T-helper 1 cell (primary cell): ENCODE measurements around the gene MNAT1.
A peak's percentile ranks its signal among the peaks of the same experiment; 100 is the strongest.

Source experiments
- DNase-seq, 5 donors: peaks; one replicate each; pipeline ENCODE4 v3.0.0-alpha.2; 2012 to 2020

Gene MNAT1

DNA sequence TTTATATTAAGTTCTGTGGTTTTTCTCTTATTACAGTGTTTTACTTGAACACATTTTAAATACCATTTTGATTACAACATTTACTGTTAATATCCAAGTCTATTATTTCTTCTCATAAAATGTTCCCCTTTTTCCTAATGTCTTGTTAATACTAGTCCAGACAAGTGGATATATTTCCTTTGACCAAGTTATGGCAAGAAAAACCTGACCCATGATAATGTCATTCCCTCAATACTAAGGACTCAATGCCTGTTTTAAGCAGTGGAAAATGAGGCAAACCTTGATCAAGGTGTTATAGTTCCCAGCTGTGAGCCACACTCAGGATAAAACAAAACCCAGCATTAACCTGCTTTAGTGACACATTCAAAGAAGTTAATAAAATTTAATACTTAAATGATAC lies 234.1 kb downstream of the MNAT1 start:
- DNase-seq: no peak

DNA sequence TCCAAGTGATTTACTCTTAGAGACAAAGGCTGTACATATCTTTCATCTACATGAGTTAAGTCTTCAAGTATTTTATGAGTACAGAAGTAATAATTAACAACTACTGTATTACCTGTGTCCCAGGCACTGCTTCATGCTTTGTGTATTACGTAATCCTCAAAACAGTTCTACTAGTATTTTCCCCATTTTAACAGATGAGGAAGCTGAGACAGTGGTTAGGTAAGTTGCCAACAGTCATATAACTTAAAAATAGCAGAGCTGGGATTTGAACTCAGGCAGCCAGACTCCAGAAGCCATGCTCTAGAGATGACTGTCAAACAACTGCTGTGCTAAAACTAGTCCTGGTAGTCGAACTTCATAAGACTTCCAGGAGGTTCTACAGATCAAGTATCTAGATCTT lies 235.6 kb downstream of the MNAT1 start:
- DNase-seq: no peak

DNA sequence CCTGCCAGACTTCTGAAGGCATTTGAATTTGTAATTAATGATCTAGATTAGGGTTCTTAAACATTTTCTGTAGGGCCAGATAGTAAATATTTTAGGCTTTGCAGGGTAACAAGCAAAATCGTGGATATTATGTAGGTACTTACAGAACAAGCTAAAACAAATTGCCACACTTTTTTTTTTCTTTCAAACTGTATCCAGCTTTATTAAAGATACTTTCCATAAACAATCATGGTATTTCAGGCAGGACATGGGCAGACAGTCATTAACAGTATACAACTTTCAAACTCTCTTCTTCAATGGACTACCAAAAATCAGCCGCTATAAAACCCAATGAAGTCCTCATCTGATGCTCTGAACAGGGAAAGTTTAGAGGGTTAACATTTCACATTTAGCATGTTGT lies 236.7 kb downstream of the MNAT1 start:
- DNase-seq: no peak

DNA sequence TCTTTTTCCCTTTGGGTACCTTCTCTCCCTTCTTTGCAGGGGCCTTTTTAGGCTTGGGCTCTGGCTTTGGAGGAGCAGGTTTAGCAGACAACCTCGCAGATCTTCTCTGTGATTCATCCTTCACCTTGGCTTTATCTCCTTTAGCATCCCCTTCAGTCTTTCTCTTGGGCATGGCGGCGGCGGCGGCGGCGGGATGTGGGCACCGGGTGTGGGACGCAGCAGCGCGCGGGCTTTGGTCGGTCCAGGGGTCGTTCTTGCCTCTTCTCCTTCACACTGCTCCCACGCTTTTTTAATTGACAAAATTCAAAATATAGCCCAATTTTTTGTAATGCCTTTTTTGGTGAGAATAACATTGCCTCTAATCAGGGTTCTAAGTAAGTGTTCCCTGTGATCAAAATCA lies 237.7 kb downstream of the MNAT1 start:
- DNase-seq: no peak

DNA sequence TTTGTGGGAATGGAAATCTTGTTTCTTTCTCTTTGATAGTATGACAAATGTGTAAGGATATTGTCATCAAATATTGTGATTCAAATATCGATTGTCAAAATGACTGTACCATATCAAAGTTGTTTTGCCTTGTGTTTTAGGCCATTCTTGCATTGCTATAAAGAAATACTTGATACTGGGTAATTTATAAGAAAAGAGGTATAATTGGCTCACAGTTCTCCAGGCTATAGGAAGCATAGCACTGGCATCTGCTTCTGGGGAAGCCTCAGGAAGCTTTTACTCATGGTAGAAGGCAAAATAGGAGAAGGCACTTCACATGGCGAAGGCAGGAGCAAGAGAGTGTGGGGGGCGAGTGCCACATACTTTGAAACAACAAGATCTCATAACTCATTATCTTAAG lies 238.5 kb downstream of the MNAT1 start:
- DNase-seq: no peak

DNA sequence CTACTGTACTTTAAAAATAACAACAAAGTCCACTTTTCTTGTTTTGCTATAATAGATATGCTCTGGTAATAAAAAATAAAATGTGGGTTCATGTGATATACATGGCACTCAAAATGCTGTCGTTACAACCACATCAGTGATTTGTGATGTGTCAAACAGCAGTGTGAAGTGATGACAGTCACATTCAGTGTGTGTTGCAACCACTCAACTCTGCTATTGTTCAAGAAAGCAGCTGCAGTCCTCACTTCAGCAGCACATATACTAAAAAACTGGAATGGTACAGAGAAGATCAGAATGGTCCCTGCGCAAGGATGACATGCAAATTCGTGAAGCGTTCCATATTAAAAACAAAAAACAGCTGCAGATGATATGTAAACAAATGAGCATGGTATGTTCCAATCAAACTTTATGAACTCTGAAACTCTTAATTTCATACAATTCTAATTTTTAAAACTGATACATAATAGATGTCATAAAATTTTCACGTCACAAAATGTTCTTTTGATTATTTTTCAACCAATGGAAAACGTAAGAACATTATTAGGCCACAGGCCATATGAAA lies 239.6 kb downstream of the MNAT1 start:
- no peak for DNase-seq

DNA sequence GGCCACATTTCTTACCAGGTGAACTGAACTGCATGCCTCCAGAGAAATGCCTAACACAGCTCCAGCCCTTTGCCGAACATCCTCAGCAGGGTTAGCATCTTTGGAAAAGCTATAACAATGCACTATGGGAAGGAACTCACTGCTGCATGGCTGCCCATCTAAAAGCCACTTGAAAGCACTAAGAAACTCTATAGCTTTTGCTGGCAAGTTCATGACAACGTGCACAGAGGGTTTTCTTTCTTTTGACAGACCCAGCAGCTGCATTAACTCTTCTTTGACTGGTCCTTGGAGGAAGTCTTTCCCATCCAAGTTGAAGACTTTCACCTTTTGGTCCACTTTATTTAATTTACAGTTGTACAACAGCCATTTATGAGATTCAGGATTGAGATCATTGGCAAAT lies 241.0 kb downstream of the MNAT1 start:
- DNase-seq: no peak

DNA sequence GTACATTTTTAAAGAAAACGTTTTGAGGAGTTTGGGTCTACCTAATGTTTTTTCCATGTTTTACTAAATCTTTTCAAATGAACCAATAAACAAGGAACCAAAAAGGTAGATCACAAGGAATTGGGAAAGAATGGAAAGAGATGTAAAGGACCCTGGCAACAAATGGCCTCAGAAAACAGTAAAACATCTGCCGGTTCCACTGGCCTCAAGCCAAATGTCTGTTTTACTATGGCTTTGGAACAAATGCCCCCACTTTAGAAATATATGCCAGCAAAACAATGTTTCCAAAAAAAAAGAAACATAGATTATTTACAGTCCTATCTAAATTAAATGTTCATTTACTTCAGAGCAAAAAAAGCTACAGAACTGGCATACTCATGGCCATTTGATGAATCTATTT lies 243.3 kb downstream of the MNAT1 start:
- DNase-seq: no peak

DNA sequence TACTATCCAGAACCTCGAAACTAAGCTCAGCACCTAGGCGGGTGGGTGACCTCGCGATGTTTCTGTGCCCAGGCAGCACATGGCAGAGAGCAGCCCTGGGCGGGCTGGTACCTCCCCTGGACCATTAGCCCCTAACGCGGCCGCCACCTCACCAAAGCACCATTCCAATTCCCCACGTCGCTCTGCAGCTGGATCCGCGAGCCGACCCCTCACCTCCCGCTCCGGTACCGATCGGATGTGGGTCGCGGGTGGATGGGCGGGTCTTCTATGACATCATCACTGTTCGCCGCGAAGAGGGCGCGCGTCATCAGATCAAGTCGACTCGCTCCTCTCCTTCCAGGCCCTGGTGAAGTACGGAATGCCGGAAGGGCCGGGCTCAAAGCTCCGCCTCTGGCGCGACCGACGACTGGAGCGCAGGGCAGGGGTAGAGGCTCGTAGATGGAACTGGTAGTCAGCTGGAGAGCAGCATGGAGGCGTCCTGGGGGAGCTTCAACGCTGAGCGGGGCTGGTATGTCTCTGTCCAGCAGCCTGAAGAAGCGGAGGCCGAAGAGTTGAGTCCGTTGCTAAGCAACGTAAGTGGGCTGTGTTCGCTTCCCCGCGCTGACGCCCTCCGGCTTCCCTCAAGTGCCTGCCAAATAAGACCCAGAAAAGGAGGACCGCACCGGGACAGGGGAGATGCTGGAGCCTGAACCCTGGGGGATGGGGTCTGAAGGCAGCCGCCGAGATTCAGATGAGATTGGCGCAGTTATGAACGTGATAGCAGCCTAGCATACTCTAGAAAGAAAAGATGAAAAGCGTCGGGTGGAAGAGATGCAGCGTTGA lies 246.5 kb downstream of the MNAT1 start, which contains the start of the genes SLC38A6 and TRMT5:
Gene SLC38A6, plus strand, starts transcription at position 435 of the 822 bp plus-strand sequence. Its CDS starts 33 bp downstream, at position 468.
Gene TRMT5, minus strand, starts transcription at position 269 of the 822 bp plus-strand sequence. Its CDS starts 106 bp downstream, at position 163.
- DNase-seq: peak; percentile 74 to 93 (median 81)

DNA sequence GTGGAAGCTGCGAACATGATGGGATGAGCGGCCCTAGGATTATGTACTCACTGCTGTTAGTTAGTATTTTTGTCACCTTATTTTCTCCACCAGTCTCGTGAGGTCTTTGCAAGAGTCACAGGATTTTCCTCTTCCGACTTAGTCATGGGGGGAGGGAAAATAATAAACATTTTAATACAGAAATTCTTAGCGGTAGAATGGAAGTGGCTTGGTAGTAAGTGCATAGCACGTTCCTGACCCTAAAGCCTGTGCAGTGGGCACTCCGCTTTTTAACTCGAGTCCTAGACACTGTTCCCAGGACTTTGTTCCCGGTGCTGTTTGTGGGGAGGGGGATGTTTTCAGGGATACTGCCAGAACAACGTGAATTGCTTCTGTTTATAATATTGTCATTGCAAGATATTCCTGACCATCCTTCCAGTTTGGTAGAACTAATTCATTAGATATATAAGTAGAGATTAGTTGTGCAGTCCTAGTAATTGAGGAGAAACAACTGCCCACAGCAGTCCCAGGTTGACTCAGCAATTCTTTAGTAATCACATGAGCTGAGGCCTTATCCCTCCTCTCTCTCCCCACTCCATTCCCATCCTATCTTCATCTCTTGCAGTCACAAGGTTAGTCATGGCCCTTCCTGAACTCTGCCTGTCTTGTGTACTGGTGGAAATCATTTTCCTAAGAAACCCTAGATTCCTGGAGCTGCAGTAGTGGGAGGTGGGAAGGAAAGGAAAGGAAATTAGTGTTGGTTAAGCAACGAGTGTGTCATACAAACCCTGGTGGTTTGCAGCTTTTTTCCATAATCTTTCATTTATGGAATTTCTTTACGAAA lies 247.3 kb downstream of the MNAT1 start:
- peak in 1 of 5 donors; percentile 11 for DNase-seq

DNA sequence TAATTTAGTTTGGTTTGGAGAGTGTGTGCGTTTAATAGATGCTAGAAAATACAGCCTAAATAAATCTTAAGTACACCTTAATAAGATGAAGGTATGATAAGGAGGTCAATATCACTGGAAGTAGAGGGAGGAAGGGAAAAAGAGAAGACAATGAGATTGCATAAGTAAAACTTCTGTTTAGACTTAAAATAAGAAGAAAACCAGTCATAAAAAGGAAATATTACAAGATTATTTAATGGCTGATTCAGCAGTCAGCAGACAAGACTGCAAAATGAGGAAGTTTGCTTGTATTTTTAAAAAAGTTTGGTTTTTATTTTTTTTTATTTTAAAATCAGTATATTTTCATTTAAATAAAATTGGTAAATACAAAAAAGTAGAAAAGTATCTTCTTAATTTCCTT lies 249.6 kb downstream of the MNAT1 start:
- no peak for DNase-seq

DNA sequence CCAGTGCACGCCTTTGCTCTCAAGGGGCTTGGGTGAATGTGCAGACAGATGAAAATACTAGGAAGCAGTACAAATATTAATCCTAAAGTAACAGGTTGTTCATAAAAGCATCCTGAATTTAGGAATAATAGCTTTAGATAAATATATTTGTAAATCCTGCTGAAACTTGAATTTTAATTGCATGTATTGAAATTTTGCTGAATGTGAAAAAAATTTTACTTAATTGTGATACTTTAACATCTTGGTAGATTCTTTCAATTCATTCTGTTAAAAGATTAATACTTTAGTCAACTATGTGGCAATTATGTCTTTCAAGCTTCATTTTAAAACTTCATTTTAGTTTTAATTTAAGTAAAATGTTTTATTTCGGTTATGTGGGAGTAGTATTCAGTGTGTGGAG lies 251.9 kb downstream of the MNAT1 start:
- DNase-seq: no peak

DNA sequence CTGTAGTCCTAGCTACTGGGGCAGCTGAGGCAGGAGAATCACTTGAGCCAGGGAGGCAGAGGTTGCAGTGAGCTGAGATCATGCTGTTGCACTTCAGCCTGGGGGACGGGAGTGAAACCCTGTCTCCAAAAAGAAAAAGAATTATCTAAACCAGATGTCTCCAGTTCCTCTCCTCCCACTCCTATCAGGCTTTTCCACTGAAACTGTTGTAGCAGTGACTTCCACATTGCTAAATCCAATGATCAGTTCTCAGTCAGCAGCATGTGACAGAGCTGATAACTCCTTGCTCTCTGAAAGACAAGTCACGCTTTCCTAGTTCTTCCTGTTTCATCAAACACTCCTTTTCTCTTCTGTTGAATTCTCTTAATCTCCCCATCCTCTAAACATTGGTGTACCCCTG lies 255.0 kb downstream of the MNAT1 start:
- DNase-seq: no peak

DNA sequence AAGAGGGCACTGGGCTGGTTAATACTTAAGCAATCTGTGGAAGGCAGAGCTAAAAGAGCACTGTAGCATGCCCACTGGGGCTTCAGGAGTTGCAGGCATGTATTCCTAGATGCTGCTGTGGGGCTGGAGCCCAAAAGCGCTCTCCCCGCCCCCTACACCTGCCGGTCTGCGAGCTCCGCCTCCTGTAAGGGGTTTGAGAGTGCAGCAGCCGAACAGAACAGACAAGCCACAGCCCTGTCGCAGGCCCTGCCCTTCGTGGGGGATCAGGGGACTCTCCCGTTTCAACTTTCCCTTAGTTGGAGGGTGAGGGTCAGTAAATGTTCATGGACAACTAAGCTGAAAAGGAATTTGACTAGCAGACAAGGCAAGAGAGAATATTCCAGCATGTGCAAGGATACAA lies 264.1 kb downstream of the MNAT1 start:
- DNase-seq: no peak

DNA sequence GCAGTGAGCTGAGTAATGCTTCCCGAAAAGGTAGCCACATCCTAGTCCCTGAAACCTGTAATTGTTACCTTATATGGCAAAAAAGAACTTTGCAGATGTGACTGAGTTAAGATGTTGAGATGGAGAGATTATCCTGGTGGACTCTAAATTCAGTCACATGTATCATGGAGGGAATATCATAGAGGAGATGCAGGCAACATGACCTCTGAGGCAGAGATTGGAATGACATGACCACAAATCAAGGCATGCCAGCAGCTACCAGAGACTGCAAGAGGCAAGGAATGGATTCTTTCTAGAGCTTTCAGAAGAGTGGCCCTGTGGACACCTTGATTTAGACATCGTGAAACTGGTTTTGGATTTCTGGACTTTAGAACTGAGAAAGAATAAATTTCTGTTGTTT lies 265.0 kb downstream of the MNAT1 start:
- DNase-seq: no peak

DNA sequence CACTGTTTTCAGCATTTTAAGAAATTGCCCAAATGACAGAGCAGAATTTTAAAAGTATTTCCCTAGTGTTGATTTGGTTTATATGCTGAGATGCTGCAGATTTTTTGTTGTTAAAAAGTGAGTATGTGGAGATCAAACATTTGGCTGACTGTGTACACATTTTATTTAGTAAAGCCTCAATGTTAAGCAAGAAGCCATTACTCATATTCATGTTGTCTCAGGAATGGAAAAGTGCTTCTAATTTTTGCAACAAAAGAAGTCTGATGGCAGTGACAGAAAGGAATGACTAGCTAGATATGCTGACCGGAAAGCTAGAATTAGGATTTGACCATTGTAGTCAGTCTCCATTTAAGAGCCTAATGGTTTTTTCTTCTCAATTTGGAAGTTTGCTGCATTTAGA lies 269.0 kb downstream of the MNAT1 start:
- no peak for DNase-seq

DNA sequence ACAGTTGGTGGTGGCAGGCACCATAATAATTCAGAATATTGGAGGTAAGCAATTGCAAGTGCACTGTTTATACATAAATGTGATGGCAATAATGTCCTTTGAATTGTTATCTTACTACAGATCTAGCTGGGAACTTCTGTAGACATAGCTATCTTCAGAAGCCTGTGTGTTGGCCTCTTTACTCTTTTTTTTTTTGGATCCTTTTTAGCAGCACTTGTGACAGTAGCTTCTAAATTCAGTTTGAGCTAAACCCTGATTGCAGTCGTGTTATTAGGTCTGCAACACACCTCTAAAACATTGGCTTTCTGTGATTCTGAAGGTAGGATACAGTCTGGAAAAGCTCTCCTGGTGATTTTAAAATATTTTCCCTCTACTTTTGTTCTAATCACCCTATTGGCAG lies 285.0 kb downstream of the MNAT1 start:
- DNase-seq: no peak
